Astrocyte of the hippocampus (primary cell): ENCODE data around the gene HYAL2.

Experiments used
- DNase-seq: peaks from one replicate; pipeline ENCODE4 v3.0.0; 2011; ENCODE audit warnings: low read depth, low spot score

Gene HYAL2

GRCh38 chr3:50271314-50271936, 51.1 kb downstream of the HYAL2 start:
- no peak for DNase-seq

DNA sequence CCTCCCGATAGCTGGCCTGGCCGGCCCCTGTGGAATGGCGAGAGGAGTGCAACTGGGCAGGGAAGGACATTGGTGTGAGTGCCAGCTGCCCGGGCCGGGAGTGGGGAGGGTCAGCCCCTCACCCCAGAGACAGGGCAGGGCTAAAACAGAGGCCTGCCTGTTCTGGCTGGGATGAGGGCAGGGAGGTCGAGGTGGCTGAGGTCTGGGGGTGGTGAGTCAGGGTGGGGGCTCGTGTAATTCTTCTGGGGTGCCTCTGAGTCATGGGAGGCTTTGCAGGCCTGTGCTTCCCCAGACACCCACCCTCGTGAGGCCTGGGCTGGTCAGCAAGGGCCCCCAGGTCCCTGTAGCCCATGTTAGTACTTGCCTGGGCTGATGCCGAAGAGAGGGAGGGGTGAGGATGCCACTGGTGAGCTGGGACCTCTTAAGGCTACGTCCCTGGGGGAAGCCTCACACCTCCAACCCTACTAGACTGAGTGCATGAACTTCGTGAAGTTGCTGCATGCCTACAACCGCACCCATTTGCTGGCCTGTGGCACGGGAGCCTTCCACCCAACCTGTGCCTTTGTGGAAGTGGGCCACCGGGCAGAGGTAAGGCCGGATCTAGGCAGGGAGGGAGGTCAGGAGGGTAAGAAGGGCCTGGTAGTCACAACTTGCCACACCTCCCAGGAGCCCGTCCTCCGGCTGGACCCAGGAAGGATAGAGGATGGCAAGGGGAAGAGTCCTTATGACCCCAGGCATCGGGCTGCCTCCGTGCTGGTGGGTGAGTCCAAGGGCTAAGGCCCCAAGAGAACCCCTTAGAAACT, 51.9 kb downstream of the HYAL2 start:
- DNase-seq = no peak

GRCh38 chr3:50269977-50270413, 52.5 kb downstream of the HYAL2 start:
- DNase-seq = no peak

DNA sequence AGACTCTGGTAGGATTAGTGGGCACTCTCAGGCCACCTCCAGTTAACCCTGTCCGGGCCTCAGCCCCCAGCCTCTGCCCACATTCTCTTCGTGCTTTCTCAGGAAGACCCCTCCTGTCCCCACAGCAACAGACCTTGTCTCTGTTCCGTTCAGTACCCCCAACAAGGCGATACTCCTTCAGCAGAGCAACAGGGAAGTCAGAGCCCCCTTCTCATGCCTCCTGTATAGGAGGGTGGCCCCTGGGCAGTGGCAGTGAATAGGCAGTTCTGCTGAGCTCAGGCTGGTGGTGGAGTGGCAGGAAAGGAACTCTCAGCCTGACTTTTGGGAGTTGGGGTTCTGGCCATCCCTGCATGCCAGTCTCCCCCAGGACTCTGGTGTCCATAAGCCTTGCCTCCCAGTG, 53.1 kb downstream of the HYAL2 start:
- no peak for DNase-seq

GRCh38 chr3:50268703-50269451, 53.7 kb downstream of the HYAL2 start, which contains the start of gene SEMA3B:
Gene SEMA3B (plus strand): TSS chr3:50269147. CDS start chr3:50269241, 94 bp downstream.
- peak; percentile 67 for DNase-seq

- no peak for DNase-seq
Observed at GRCh38 chr3:50268276-50268675, 54.3 kb downstream of the HYAL2 start.
